ENCODE measurements around the gene CNOT10. TPM values are rescaled to one million over a fixed set of nuclear protein-coding genes. Genes with fewer than 3 reads are reported as not detected.

The CNOT10 gene
- total RNA-seq, 1 experiment from 2014 or later: 26.1 TPM

GRCh38 chr3:32712506-32713055, 27.6 kb downstream of the CNOT10 start:
- in situ Hi-C loops (cut with HindIII; ENCODE audit: low pct_unique_long_range_greater_than_20kb, low sequenced_read_pairs): no loop called here

GRCh38 chr3:32713181-32713580, 28.2 kb downstream of the CNOT10 start:
- Histone ChIP-seq H3K4me1 (ENCODE audit: control insufficient read depth, insufficient read depth, low read length) (no peaks in the 10 kb centered on the region), H3K27ac (ENCODE audit: low read length) (no peak overlapping the region), H3K36me3 (ENCODE audit: control insufficient read depth, insufficient read depth, low read length) (no peaks in the 10 kb centered on the region; the same call in none of the 2 replicates), H3K4me3 (ENCODE audit: low read depth in 2 of 2, low read length in 2 of 2) (no peak overlapping the region), H3K27me3 (ENCODE audit: control insufficient read depth, insufficient read depth, low read length) (no peaks in the 10 kb centered on the region), H3K9me3 (ENCODE audit: control insufficient read depth, insufficient read depth, low read depth, low read length) (no peaks in the 10 kb centered on the region)
- POLR2A ChIA-PET: no interaction called here
- intact Hi-C loops (cut with micrococcal nuclease; ENCODE audit: unreplicated experiment): no loop called here
- ATAC-seq (no peak), DNase-seq (ENCODE audit: low read depth, low spot score) (no peak)
- CTCF ChIA-PET: no interaction called here
- TF ChIP-seq, protein P1, sequence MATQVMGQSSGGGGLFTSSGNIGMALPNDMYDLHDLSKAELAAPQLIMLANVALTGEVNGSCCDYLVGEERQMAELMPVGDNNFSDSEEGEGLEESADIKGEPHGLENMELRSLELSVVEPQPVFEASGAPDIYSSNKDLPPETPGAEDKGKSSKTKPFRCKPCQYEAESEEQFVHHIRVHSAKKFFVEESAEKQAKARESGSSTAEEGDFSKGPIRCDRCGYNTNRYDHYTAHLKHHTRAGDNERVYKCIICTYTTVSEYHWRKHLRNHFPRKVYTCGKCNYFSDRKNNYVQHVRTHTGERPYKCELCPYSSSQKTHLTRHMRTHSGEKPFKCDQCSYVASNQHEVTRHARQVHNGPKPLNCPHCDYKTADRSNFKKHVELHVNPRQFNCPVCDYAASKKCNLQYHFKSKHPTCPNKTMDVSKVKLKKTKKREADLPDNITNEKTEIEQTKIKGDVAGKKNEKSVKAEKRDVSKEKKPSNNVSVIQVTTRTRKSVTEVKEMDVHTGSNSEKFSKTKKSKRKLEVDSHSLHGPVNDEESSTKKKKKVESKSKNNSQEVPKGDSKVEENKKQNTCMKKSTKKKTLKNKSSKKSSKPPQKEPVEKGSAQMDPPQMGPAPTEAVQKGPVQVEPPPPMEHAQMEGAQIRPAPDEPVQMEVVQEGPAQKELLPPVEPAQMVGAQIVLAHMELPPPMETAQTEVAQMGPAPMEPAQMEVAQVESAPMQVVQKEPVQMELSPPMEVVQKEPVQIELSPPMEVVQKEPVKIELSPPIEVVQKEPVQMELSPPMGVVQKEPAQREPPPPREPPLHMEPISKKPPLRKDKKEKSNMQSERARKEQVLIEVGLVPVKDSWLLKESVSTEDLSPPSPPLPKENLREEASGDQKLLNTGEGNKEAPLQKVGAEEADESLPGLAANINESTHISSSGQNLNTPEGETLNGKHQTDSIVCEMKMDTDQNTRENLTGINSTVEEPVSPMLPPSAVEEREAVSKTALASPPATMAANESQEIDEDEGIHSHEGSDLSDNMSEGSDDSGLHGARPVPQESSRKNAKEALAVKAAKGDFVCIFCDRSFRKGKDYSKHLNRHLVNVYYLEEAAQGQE (IDR thresholded peaks at IDR 0.05; ENCODE audit: insufficient read depth in 1 of 2, low read depth in 2 of 2, low read length in 1 of 2): no peak
- no TSS peak for BruUV-seq (replicated peaks)
- in situ Hi-C loops (cut with HindIII; ENCODE audit: low pct_unique_long_range_greater_than_20kb, low sequenced_read_pairs): no loop called here

More at GRCh38 chr3:32712506-32713055, 27.6 kb downstream of the CNOT10 start:
- ChIA-PET CTCF (no interaction called here), POLR2A (no interaction called here)
- intact Hi-C loops (cut with micrococcal nuclease; ENCODE audit: unreplicated experiment): no loop called here
- Histone ChIP-seq H3K4me3 (ENCODE audit: low read depth in 2 of 2, low read length in 2 of 2) (no peak overlapping the region), H3K36me3 (ENCODE audit: control insufficient read depth, insufficient read depth, low read length) (no peaks in the 10 kb centered on the region; the same call in none of the 2 replicates), H3K27ac (ENCODE audit: low read length) (no peak overlapping the region), H3K4me1 (ENCODE audit: control insufficient read depth, insufficient read depth, low read length) (no peaks in the 10 kb centered on the region), H3K27me3 (ENCODE audit: control insufficient read depth, insufficient read depth, low read length) (no peaks in the 10 kb centered on the region), H3K9me3 (ENCODE audit: control insufficient read depth, insufficient read depth, low read depth, low read length) (no peaks in the 10 kb centered on the region)
- no TSS peak for BruUV-seq (replicated peaks)
- DNase-seq (ENCODE audit: low read depth, low spot score): no peak
- ATAC-seq: no peak
- TF ChIP-seq SIN3A (IDR thresholded peaks at IDR 0.05; ENCODE audit: borderline replicate concordance, insufficient read depth, low read depth, low read length) (no peak), TCF7L2 (IDR thresholded peaks at IDR 0.05; ENCODE audit: low read depth, low read length) (no peak), POLR2AphosphoS5 (IDR thresholded peaks at IDR 0.05; ENCODE audit: low read depth, low read length) (no peak)
- TF ChIP-seq, protein P2, sequence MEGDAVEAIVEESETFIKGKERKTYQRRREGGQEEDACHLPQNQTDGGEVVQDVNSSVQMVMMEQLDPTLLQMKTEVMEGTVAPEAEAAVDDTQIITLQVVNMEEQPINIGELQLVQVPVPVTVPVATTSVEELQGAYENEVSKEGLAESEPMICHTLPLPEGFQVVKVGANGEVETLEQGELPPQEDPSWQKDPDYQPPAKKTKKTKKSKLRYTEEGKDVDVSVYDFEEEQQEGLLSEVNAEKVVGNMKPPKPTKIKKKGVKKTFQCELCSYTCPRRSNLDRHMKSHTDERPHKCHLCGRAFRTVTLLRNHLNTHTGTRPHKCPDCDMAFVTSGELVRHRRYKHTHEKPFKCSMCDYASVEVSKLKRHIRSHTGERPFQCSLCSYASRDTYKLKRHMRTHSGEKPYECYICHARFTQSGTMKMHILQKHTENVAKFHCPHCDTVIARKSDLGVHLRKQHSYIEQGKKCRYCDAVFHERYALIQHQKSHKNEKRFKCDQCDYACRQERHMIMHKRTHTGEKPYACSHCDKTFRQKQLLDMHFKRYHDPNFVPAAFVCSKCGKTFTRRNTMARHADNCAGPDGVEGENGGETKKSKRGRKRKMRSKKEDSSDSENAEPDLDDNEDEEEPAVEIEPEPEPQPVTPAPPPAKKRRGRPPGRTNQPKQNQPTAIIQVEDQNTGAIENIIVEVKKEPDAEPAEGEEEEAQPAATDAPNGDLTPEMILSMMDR (IDR thresholded peaks at IDR 0.05): no peak
- TF ChIP-seq, protein P1 (IDR thresholded peaks at IDR 0.05; ENCODE audit: insufficient read depth in 1 of 2, low read depth in 2 of 2, low read length in 1 of 2): no peak

All from Panc1 (cell line).